22Rv1 (cell line): Measurements from ENCODE around the gene CFAP68.

Experiments used
- ZFX ChIP-seq: fragments of 450-650 bp; IDR thresholded peaks from 2 replicates; pipeline ENCODE4 v1.6.1; 2017; ENCODE audit warnings: antibody characterized with exemption, borderline replicate concordance
- TF ChIP-seq, protein P1 (sequence below): fragments of 450-650 bp; IDR thresholded peaks from 2 replicates; pipeline ENCODE4 v1.5.1; 2017; ENCODE audit warnings: mild to moderate bottlenecking

GRCh38 chr11:111851067-111851466 is 28.3 kb upstream of the CFAP68 start:
- TF ChIP-seq, protein P1, sequence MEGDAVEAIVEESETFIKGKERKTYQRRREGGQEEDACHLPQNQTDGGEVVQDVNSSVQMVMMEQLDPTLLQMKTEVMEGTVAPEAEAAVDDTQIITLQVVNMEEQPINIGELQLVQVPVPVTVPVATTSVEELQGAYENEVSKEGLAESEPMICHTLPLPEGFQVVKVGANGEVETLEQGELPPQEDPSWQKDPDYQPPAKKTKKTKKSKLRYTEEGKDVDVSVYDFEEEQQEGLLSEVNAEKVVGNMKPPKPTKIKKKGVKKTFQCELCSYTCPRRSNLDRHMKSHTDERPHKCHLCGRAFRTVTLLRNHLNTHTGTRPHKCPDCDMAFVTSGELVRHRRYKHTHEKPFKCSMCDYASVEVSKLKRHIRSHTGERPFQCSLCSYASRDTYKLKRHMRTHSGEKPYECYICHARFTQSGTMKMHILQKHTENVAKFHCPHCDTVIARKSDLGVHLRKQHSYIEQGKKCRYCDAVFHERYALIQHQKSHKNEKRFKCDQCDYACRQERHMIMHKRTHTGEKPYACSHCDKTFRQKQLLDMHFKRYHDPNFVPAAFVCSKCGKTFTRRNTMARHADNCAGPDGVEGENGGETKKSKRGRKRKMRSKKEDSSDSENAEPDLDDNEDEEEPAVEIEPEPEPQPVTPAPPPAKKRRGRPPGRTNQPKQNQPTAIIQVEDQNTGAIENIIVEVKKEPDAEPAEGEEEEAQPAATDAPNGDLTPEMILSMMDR, result no peak
- TF ChIP-seq ZFX, result no peak
